G401.6 (cell line): ENCODE data around the gene DYDC2.
"Not testable (repeated sequence)": the region's sequence is repeated elsewhere in the genome, so short reads cannot be mapped to it uniquely, and the experiment has no call there.

Experiments used
- FAIRE-seq: peaks from 2 replicates; lab custom pipeline; 2012; peaks lifted over from hg19 to GRCh38; lab: Jason Lieb, UNC

Gene DYDC2, protein sequence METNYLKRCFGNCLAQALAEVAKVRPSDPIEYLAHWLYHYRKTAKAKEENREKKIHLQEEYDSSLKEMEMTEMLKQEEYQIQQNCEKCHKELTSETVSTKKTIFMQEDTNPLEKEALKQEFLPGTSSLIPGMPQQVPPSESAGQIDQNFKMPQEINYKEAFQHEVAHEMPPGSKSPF

GRCh38 chr10:80356563-80356988 is at the start of gene DYDC2, which contains the start of gene DYDC1:
TSS of gene DYDC2 (plus strand) at chr10:80356781. CDS start at chr10:80362444, 5,663 bp downstream.
TSS of gene DYDC1 (minus strand) at chr10:80356755. CDS start at chr10:80352601, 4,154 bp downstream.
- no peak for FAIRE-seq

DNA sequence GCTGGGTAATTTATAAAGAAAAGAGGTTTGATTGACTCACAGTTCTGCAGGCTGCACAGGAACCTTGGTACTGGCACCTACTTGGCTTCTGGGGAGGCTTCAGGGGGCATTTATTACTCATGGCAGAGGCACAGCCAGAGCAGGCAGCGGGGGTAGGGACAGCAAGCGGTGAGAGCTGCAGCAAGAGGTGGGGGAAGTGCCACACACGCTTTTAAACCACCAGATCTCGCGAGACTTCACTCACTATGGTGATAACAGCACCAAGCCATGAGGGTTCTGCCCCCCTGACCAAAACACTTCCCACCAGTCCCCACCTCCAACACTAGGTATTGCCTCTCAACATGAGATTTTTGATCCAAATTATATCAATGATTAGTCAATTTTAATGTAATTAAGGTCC is 43.1 kb upstream of the DYDC2 start:
- no peak for FAIRE-seq

- no peak for FAIRE-seq
Measured at GRCh38 chr10:80315391-80315790, 41.2 kb upstream of the DYDC2 start.

DNA sequence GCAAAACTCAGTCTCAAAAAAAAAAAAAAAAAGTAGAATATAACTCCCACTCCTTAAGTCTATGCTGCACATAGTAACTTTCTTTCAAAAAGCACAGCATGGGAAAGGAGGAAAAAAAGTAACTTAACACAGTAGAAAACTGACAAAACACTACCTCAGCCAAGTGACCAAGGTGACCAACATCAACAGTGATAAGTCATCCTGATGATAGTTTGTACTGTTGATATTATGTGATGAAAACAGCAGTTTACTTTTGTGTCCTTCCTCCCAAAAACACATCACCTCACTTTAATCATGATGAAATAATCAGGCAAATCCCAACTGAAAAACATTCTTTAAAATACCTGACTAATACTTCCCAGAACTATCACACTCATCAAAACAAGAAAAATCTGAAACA is 37.8 kb upstream of the DYDC2 start:
- no peak for FAIRE-seq

DNA sequence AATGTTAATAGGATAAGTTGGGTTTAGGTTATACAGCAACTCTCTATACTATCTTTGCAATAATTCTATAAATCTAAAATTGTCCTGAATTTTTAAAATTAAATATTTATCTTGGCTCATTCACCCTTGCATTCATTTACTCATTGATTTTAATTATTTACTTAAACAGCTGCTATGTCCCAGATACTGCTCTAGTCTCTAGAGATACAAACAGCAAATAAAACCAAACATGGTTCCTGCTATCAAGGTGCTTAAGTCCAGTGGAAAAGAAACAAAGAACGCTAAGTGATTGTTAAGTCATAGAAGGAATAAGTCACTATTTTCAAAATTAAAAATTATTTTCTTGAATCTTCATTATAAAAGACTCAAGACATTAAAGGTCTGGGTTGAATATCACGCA is 37.3 kb upstream of the DYDC2 start:
- FAIRE-seq = no peak

- FAIRE-seq = no peak
Measured at GRCh38 chr10:80319725-80320290, 36.8 kb upstream of the DYDC2 start.

GRCh38 chr10:80320377-80320776 is 36.2 kb upstream of the DYDC2 start:
- no peak for FAIRE-seq

DNA sequence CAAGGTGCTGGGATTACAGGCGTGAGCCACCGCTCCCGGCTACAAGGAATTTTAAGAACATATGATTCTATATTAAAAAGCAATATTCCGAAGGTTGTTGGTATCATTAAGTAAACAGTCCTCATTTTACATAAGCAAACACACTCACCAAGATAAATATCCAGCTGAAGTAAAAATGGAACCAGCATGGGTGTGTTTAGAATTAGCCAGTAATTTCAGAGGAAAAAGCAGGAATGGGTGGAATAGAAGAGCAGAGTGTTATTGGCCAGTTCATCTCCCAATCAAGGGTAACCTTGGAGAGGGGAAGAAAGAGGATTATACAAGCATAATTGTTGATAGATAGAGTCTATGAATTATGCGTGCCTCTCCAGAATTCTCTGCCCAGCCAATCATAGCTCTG is 35.4 kb upstream of the DYDC2 start:
- FAIRE-seq = no peak

GRCh38 chr10:80322158-80322557 is 34.4 kb upstream of the DYDC2 start:
- no peak for FAIRE-seq

- no peak for FAIRE-seq
Measured at GRCh38 chr10:80322711-80323110, 33.9 kb upstream of the DYDC2 start.

DNA sequence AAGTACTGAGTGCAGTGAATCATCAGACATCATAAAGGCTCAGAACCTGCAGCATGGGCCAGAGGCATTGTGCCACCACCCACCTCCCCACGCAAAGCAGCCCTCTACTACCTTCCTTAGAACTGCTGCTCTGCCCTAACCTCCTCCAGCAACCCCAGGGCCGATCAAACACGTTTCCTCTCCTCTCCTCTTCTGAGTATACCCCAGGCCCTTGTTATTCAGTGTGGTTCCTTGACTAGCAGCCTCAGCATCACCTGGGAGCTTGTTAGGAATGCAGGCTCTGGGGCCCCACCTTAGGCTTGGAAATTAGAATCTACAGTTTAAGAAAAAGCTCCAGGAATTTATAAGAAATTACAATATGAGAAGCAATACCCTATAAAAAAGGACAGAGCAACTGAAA is 33.3 kb upstream of the DYDC2 start:
- no peak for FAIRE-seq

DNA sequence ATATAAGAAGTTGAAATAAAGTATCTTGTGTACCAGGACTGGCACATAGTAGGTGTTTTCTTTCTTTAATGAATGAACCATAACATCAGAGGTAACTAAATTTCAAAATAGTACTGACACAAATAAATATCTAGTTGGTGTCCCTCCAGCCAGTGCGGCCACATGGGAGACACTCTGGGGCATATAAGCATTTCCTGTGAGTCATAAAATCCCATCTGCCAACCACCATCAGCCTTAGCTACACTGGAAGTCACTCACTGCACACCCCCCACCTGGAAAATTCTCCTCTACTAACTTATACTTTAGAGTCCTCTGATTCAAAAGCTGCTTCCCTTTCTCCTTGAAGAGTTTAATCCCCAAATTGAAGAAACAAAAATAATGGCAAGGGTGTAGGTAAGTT is 32.5 kb upstream of the DYDC2 start:
- no peak for FAIRE-seq

DNA sequence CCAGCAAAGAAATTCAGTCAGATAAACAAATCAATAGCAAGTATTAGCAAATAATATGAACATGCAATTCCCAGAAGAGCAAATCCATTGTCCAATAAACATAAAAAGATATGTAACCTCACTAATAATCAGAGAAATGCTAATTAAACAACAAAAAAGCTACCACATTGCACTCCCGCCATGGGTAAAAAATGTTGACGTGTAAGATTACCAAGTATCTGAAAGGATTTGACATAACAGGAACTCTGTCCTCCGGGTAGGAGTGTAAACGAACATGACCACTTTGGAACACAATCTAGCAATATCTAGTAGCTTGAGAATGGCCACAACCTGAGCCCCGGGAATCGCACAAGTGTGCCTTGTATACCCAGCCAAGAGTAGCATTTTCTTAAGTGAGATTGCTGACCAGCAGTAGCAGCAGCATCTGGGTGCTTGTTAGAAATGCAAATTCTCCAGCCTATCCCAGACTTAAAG is 31.7 kb upstream of the DYDC2 start:
- FAIRE-seq = no peak

- no peak for FAIRE-seq
Measured at GRCh38 chr10:80333983-80334382, 22.6 kb upstream of the DYDC2 start.

DNA sequence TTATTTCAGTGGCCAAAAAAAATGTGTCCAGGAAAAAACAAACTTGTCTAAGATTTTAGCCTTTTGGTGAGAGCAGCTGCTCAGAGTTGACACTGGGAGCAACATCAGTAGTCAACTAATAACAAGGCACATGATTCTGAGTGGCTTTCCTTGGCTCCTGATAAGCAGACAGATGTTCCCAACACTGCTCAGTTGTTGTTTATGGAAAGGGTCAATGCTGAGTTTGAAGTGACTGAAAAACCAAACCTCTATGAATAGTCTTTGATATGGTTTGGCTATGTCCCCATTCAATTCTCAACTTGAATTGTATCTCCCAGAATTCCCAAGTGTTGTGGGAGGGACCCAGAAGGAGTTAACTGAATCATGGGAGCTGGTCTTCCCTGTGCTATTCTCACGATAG is 12.3 kb upstream of the DYDC2 start:
- FAIRE-seq = no peak

- FAIRE-seq = no peak
Measured at GRCh38 chr10:80344912-80345311, 11.7 kb upstream of the DYDC2 start.

GRCh38 chr10:80350251-80350650 is 6.3 kb upstream of the DYDC2 start:
- FAIRE-seq = no peak

DNA sequence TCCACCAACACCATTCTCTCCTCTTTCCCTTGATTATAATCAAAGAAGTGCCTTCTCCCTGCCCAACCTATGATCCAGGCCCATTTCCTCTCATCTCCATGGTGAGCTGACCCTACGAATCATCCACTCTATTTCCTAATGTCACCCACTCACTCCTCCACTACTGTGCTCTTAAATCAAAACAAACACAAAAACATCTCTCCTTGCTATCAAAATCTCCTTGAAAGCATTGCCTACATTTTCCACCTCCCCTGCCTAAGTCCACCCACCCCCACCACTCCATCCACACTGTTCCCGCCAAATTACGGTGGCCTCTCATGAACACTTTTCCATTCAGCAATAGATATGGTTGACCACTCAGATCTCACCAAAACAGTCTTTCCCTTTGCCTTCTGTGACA is 5.4 kb upstream of the DYDC2 start:
- FAIRE-seq = no peak

GRCh38 chr10:80356989-80357850 is 639 bp downstream of the DYDC2 start:
- no peak for FAIRE-seq

- no peak for FAIRE-seq
Measured at GRCh38 chr10:80357851-80358125, 1.2 kb downstream of the DYDC2 start.

GRCh38 chr10:80358925-80359324 is 2.3 kb downstream of the DYDC2 start:
- not testable (repeated sequence) for FAIRE-seq

- no peak for FAIRE-seq
Measured at GRCh38 chr10:80359644-80360043, 3.1 kb downstream of the DYDC2 start.

DNA sequence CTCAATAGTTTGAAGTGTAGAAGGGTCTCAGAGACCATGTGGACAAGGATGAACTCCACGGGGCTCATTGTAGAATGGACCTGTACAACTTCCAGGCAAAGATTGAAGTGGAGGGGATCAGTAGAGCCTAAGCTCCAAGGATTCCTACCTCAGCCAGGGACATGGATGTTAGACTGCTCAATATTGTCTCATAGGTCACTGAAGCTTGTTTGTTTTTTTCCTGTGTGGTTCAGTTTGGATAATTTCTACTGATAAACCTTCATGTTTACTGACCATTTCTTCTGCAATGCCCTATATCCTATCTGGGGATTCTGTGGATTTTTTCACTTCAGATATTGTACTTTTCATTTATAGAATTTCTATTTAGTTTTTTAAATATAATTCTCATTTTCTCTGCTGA is 8.9 kb downstream of the DYDC2 start:
- FAIRE-seq = no peak

DNA sequence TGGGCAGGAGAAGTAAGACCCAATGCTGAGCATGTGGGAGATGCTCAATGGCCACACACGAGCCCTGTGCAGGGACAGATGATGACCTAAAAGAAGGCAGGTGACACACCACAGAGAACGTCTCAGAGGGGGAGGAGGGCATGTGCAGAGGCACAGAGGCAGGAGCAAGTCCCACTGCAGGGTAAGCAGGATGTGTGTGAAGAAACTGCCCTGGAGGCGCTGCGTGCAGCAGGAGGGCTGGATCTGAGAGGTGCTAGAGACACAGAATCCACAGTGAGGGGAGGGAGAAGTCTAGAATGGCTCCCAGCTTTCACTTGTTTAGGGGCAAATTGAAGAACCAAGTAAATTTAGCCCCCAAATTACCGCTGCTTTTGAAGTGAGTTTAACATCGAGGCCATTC is 14.9 kb downstream of the DYDC2 start:
- FAIRE-seq = no peak
